Suppressor macrophage (primary cell): ENCODE measurements around the gene USP6NL.
A peak's percentile ranks its signal among the peaks of the same experiment; 100 is the strongest.
"Not testable (repeated sequence)": the region's sequence is repeated elsewhere in the genome, so short reads cannot be mapped to it uniquely, and the experiment has no call there.

ENCODE experiments used
- DNase-seq, 4 experiments: peaks; one replicate each; pipeline ENCODE4 v3.0.0-alpha.2; 2020 to 2022

Gene USP6NL

GRCh38 chr10:11515596-11516430, 95.6 kb downstream of the USP6NL start:
- DNase-seq, result peak; percentile 70 to 85 (median 77)

- no peak for DNase-seq
These were observed 97.7 kb downstream of the USP6NL start for GRCh38 chr10:11513727-11514126.

GRCh38 chr10:11512596-11512995, 98.9 kb downstream of the USP6NL start:
- no peak for DNase-seq

- no peak for DNase-seq
These were observed 100.1 kb downstream of the USP6NL start for GRCh38 chr10:11511321-11511720.

GRCh38 chr10:11510736-11511135, 100.7 kb downstream of the USP6NL start:
- no peak for DNase-seq

- DNase-seq, result no peak
These were observed 101.2 kb downstream of the USP6NL start for GRCh38 chr10:11510281-11510680.

- no peak for DNase-seq
These were observed 102.4 kb downstream of the USP6NL start for GRCh38 chr10:11509036-11509435.

GRCh38 chr10:11506247-11506789, 105.1 kb downstream of the USP6NL start:
- peak in 2 of 4 experiments; percentile 14 to 25 for DNase-seq

GRCh38 chr10:11505639-11506038, 105.8 kb downstream of the USP6NL start:
- no peak for DNase-seq

GRCh38 chr10:11504566-11505285, 106.7 kb downstream of the USP6NL start:
- no peak for DNase-seq

GRCh38 chr10:11501600-11501999, 109.8 kb downstream of the USP6NL start:
- DNase-seq, result no peak

GRCh38 chr10:11499425-11500071, 111.9 kb downstream of the USP6NL start:
- DNase-seq, result peak in 1 of 4 experiments; percentile 3

GRCh38 chr10:11498399-11498798, 113.1 kb downstream of the USP6NL start:
- DNase-seq, result no peak

GRCh38 chr10:11494923-11495322, 116.5 kb downstream of the USP6NL start:
- not testable (repeated sequence) for DNase-seq

- DNase-seq, result no peak
These were observed 117.8 kb downstream of the USP6NL start for GRCh38 chr10:11493646-11494045.

- no peak for DNase-seq
These were observed 120.4 kb downstream of the USP6NL start for GRCh38 chr10:11491087-11491486.

GRCh38 chr10:11489591-11489990, 121.9 kb downstream of the USP6NL start:
- DNase-seq, result no peak

- DNase-seq, result no peak
These were observed 123.3 kb downstream of the USP6NL start for GRCh38 chr10:11488126-11488525.

- DNase-seq, result peak; percentile 8 to 72 (median 46)
These were observed 128.0 kb downstream of the USP6NL start for GRCh38 chr10:11483201-11484148.

GRCh38 chr10:11482306-11482705, 129.1 kb downstream of the USP6NL start:
- no peak for DNase-seq

- no peak for DNase-seq
These were observed 130.8 kb downstream of the USP6NL start for GRCh38 chr10:11480687-11481086.

- peak in 3 of 4 experiments; percentile 6 to 35 (median 20) for DNase-seq
These were observed 132.2 kb downstream of the USP6NL start for GRCh38 chr10:11479300-11479699.
